GM19193 (cell line): Measurements from ENCODE around the gene ACSF3.

ENCODE experiments used
- POLR2A ChIP-seq: IDR thresholded peaks from 4 replicates; pipeline ENCODE4 v1.6.1; 2011; ENCODE audit not compliant: insufficient read depth, insufficient read length; ENCODE audit errors: extremely low read depth

Gene ACSF3

DNA sequence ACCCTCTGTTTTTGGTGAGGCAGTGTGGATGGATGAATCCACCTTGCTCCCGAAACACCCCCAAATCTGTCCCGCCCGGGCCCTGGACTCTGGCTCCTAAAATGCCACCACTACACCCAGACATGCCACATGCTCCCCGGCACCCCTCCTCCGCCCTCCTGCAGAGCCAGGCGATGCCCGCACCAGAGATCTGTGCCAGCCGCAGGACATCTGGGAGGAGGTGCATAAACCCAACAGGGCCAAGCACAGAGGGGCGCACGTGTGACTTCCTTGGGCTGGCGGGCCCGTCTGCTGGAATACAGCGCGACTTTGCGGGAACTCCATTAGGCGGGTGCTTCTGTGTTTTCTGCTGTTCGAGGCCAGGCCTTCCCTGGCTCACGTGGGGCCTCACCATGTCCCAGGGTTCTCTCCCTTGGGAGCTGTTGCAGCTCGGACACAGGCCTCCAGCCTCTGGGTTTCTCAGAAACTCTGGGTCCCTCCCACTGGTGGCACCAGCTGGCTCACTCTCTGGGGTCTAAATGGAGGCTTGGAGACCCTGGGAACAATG, 14.1 kb upstream of the ACSF3 start:
- TF ChIP-seq POLR2A = no peak

DNA sequence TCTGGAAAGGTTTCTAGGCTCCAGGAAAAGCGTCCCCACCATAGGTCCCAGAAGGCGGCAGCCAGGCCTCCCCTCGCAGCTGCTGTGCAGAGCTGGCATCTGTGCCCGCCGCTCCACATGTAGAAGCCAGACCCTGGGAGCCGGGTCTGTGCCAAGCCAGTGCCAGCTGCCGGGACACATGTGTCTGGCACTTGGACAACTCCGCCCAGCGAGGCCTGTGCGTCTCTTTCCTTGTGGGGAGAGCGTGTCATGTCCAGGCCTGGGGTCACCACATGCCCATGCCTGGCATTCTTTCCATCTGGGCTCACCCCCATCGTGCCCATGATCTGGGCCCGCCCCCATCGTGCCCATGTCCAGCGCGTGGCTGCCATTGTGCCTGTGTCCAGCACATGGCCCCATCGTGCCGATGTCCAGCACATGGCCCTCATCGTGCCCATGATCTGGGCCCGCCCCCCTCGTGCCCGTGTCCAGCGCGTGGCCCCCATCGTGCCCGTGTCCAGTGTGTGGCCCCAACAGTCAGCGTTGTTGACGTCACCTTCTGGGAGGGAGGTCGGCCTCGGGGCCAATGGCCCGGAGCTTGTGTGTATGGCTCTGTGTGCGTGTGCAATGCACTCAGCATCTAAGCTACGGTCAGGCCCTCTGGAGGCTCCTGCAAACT, 13.3 kb upstream of the ACSF3 start:
- no peak for TF ChIP-seq POLR2A

DNA sequence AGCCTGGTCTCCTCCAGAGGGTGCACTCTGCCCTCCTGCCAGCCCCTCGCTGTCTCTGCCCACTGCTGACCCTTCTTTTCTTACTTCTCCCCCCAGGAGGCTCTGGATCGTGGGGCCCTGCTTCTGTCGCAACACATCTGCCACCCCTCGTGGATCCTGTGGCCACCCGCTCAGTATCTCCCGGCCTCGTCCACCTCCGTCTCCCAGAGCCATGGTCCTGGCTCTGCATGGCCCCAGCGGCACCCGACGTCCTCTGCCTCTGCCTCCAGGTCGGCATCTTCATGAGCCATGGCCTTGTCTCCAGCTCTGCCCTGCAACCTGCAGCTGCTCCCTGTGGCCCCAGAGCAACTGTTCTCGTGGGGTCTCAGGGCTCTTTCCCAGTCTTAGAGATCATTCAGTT, 12.1 kb upstream of the ACSF3 start:
- no peak for TF ChIP-seq POLR2A

DNA sequence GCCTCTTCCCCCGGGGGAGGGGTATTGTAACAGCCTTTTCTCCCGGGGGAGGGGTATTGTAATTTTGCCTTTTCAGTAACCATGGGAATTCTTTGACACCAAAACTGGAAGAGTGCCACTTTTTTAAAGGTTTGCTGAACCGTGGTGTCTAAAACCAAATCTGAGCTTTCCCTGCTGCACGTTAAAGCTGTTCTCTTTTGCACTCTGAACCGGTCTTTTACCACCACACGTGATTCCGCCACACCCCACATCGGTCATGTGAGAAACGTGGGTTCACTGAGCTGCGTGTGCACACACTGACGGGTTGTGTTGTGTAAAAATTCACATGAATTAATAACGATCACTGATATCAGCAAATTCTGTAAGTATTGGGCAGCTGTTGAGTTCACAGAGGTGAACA, 9.2 kb upstream of the ACSF3 start:
- TF ChIP-seq POLR2A = no peak

DNA sequence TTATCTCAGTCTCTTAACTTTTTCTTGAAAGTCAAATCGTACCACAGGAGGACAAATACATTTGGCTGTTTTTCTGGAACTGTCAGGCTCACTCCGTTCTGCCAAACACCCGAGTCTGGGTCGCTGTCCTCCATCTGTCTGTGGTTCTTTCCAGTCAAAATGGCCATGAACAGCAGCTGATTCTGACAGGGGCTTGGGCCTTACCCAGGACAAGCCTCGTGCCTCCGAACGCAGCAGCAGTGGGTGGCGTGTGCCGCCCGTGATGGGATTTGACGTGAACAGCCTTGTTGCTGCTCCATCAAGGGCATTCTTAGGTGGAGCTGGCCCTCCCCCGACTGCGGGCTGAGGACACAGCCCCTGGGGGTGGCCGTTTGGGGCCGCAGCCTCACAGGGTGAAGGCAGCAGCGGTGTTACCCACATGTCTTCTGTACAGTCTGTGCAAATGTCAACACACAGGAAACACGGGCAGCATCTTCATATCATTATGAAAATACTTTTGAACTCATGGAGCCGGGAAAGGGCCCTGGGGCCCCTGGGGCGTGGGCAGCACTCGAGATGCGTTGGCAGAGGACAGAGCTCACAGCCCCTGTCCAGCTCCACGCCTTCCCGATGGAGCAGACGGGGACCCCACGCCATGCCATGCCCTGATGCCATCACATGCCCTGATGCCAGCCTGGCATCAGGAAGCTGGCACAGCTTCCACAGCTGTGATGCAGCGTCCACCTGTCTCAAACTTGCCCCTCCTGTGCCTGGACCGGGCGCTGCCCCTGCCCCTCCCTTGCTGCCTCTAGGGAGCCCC, 8.6 kb upstream of the ACSF3 start:
- no peak for TF ChIP-seq POLR2A

DNA sequence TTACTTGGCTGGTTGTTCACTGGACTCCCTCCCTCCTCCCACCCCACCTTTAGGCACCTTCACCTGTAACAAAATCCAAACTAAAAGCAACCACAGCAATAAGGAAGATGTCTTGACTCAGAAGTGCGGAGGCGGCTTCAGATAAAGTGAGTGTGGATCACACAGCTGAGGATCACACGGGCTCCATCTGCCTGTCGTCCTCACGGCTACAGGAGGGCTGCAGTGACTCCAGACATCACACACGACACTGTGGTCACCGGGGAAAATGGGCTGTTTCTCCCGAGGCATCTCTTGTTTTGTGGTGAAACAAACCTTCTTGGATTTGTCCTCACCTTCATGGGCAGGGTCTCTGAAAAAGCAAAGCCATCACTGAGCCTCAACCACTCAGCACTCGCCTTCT, 7.9 kb upstream of the ACSF3 start:
- TF ChIP-seq POLR2A = no peak

DNA sequence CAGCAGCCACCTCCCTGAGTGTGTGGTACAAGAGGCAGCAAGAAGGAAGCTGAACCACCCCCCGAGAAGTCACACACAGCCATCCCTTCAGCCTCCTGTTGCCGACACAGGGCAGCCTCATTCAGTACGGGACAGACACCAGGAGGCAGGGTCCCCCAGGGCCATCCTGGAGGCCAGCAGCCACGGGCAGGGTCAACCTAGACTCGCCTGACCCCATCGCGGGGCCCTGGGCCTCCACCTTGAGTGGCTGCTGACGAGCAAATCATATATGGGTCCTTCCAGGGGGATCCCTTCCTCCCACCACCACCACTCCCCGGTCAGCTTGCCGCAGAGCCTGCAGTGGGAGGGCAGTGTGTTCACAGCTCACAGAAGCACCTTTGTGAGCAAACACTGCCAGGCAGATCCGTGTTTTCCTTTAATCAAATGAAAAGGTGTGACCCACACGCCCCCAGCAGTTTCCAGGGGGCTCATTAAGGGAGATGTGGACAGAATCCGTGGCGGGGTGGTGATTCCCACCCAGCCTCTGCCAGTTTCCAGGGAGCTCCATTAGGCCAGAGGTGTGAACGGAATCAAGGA, 5.6 kb upstream of the ACSF3 start:
- TF ChIP-seq POLR2A = no peak

DNA sequence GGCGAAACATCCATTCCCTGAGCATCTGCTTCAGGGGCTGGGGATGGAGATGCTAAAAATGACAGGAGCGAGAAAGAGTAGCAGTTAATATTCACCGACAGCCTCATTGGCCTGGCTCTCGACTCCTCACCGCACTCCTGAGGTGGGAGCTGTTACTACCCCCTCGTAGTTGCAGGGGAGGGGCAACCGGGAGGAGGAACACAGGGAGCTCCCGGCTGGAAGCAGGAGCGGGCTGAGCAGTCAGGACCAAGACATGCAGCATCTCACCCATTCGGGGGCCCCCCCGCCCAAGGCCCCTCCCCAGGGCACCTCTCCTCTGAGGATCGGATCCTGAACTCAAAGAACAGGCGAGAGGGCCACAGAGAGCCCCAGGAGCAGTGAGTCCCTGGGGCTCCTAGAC, 4.5 kb upstream of the ACSF3 start:
- TF ChIP-seq POLR2A = no peak

DNA sequence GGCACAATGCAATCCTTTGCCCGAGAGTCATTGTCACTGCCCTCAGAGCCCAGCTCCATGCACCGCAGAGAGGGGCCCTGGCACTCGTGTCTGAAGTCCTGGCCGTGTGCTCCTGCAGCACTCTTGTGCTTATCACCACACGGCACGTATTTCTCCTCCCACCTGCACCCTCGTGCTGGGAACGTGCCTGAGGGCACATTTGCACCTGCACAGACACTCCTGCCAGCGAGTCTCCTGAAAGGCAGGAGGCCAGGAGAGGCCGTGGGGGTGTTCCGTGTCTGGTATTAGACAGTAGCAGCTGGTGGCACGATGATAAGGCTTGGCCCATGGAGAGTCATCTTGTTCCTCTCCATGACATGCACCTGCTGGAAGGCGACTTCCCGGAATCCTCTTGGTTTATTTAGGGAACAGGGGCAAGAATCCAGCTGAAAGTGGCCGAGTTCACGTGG, 3.4 kb upstream of the ACSF3 start:
- no peak for TF ChIP-seq POLR2A

DNA sequence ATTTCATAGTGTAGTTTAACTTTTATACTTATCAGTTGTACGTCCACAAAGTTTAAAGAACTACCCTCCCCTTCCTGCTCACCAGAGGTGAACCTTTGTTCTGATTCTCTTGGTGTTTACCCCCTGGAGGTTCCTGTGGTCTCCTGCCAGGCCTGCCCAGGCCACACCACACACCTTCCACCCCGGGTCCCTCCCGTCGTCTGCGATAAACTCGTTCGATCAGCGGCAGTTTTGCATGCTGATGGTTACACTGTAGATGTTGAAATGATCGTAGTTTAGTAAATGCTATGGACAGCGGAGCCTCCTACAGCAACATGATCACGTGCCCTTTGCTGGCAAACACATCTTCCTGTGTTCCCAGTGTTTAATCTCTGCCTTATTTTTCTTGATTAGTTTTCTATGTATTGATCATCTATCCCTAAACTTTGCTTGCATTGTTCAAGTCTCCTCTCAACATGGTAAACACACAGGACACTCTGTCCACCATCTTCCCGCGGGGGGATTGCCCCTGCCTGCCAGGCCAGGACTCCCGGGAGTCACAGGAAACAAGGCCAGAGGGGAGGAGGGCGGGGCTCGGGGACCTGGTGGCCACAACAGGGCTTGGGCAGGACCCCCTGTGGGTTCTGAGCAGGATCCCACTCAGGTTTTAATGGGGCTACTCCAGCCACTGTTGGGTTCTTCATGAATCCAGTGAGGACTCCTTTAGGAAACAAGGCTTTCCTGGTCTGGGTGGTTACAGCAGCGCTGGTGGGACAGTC, 2.8 kb upstream of the ACSF3 start:
- no peak for TF ChIP-seq POLR2A

DNA sequence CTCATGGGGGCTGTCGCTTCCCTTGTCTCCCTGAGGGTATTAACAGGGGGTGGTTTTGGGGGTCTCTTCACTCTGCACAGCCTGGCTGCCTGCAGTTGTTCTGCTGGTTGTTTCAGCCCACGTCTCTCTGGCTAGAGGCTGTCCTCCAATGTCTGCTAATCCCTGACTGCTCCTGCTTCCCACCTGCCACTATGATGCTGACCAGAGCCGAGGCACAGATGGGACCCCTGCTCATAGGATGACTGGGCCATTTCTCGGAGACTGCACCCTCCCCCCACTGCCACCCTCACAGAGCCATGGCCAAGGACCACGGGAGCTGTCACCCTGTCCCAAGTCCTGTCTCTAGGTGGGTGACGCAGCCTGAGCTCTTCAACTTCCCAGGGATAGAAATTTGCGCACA, 1.6 kb upstream of the ACSF3 start:
- TF ChIP-seq POLR2A = no peak

DNA sequence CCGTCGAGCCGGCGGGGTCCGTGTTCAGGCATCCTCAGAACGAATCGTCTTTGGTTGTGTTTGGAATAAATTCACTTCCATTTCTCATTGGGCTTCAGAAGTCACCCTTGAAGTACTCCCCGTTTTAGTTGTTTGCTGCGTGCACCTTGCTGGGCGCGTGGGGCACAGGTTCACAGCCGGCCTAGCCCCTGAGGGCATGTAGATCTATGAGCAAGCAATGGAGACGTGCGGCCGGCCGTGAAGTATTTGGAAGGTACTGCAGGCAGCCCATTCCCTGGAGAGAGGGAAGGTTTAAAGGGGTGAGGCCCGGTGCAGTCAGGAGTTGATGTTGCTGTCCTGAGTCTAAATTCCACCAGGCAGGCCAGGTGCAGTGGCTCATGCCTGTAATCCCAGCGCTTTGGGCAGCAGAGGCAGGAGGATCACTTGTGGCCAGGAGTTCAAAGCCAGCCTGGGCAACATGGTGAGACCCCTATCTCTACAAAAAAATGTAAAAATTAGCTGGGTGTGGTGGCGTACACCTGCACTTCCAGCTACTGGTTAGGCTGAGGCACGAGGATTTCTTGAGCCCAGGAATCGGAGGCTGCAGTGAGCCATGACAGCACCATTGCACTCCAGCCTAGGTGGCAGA, 714 bp downstream of the ACSF3 start:
- no peak for TF ChIP-seq POLR2A

DNA sequence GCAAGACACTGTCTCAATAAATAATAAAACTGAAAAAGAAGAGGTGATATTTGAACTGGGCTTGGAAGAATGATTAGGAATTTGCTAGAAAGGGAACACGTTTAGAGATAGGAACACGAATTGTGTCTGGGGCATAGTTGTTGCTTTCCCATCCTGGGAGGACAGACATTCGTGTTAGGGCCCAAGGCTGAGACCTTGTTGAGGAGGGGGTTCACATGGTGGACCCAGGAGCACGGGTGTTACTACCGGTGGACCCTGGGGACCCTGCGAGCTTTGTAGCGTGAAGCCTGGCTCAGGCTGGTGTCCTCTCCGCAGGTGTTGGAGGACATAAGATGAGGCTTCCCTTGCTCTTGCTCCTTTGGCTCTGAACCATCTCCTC, 1.2 kb downstream of the ACSF3 start:
- no peak for TF ChIP-seq POLR2A

DNA sequence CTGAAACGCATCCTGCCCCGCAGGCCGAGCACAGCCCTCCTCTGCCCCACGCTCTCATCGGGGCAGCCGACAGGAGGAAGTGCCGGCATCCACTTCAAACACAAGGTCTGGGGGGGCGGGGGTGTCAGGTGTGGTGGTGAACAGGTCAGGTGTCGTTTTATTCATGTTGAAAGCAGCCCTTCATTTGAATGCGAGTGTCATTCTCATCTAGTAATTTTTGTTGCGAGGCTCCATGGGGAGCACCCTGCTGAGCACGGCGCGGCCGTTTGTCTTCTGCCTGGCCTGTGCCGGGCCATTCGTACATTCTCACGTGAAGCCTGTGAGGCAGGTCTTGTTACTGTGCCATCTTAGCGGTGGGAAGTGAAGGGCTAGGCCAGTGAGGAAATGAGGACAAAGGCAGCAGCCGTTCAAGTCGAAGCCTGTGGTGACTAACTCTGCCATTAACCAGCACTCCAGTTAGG, 1.9 kb downstream of the ACSF3 start:
- no peak for TF ChIP-seq POLR2A

DNA sequence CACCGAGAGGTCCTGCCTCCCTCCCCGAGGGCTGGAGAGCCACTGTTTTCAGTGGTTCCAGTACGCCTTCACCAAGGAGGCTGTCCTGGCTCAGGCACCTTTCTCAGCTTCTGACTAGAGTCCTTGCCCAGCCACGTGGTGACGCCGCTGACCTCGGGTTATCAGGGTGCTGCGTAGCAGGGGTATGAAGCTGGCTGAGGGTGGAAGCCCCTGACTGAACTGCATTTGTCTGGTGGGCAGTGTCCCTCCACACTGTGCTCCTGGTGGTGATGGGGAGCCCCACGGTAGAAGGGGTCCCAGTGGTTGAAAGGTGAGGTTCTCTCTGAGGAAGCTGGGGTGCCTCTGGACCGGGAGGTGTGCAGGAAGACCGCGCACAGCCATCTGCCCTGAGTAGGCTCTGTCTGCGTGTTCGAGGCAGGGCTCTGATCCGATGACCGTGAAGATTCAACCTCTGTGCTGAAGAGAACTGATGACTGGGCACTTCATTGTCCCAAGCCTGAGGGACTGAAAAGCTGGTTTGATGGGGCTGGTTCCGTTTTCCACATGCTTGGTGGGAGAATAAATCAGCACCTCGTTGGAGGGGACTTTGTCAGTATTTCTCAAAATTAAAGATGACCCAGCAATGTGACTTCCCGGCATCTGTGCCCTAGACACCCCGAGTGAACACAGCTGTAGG, 2.5 kb downstream of the ACSF3 start:
- no peak for TF ChIP-seq POLR2A
